Measurements from ENCODE around the gene ALDH9A1.
"Not testable (repeated sequence)": the region's sequence is repeated elsewhere in the genome, so short reads cannot be mapped to it uniquely, and the experiment has no call there.

ALDH9A1 gene

GRCh38 chr1:165697881-165698760 is at the start of gene ALDH9A1:
Gene ALDH9A1 (minus strand): TSS chr1:165698562. CDS start chr1:165698558, 4 bp downstream.
- DNase-seq (ENCODE audit: low spot score): peak; percentile 93

GRCh38 chr1:165747632-165748447 is 49.5 kb upstream of the ALDH9A1 start:
- DNase-seq (ENCODE audit: low spot score): no peak

DNA sequence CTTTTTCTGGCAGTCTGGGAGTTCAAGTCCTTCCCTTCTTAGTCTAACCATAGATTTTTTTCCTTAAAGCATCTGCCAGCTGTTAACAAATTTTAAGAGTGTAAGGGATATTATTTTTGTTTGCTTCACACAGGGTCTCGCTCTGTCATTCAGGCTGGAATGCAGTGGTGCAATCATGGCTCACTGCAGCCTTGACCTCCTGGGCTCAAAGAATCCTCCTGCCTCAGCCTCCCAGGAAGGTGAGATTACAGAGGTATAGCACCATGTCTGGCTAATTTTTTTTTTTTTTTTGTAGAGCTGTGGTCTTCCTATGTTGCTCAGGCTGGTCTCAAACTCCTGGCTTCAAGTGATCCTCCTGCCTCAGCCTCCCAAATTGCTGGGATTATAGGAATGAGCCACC is 46.6 kb upstream of the ALDH9A1 start:
- DNase-seq (ENCODE audit: low spot score): not testable (repeated sequence)

DNA sequence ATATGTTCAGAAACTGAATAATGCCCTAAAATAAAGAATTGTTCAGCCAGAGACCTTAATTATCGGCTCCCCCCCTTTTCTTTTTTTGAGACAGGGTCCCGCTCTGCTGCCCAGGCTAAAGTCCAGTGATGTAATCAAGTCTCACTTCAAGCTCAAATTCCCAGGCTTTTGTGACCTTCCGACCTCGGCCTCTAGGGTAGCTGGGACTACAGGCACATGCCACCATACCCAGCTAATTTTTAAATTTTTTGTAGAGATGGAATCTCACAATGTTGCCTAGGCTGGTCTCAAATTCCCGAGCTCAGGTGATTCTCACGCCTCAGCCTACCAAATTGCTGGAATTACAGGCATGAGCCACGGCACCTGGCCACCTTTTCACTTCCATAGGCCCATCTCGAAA is 43.8 kb upstream of the ALDH9A1 start:
- DNase-seq (ENCODE audit: low spot score): no peak

DNA sequence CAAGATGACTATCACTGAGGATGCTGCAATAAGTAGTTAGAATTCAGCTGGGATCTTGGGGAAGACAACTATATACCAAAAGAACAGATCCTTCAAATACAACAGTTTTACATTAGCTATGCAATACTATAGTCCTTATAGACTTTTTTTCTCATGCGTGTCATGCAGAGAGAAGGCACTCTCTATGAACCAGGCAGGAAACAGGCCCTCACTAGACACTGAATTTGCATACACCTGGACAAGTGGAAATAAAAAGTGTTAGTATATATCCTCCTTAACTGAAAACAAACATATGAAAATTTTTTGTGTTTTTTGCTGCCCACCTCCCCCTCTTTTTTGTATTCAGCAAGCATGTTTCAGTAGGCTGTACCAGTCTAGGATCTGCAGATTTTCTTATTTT is 40.4 kb upstream of the ALDH9A1 start:
- DNase-seq (ENCODE audit: low spot score): no peak

GRCh38 chr1:165737196-165737595 is 38.8 kb upstream of the ALDH9A1 start:
- no peak for DNase-seq (ENCODE audit: low spot score)

DNA sequence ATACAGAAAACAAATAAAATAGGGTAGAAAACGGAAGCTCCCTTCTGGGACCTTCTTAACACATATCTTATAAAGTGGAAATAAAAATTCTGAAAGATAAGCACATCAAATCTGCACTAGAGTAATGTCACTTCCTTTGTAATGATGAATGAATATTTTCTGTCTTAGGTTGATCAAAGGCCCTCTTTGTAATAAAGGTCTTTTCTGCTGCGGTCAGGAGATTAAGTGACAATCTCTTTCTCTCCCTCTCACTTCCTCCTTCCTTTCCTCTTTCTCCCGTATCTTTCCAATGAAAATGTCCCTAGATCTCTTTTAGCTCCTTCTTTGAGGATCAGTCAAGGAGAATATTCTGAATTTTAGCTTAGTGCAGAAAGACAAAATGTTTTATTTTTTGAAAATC is 36.5 kb upstream of the ALDH9A1 start:
- DNase-seq (ENCODE audit: low spot score): no peak

GRCh38 chr1:165726841-165727240 is 28.5 kb upstream of the ALDH9A1 start:
- no peak for DNase-seq (ENCODE audit: low spot score)

- no peak for DNase-seq (ENCODE audit: low spot score)
Measured at GRCh38 chr1:165726169-165726568, 27.8 kb upstream of the ALDH9A1 start.

GRCh38 chr1:165717918-165718515 is 19.7 kb upstream of the ALDH9A1 start:
- no peak for DNase-seq (ENCODE audit: low spot score)

- not testable (repeated sequence) for DNase-seq (ENCODE audit: low spot score)
Measured at GRCh38 chr1:165716265-165717051, 18.1 kb upstream of the ALDH9A1 start.

- DNase-seq (ENCODE audit: low spot score): no peak
Measured at GRCh38 chr1:165712764-165713163, 14.4 kb upstream of the ALDH9A1 start.

- no peak for DNase-seq (ENCODE audit: low spot score)
Measured at GRCh38 chr1:165707984-165708706, 9.8 kb upstream of the ALDH9A1 start.

GRCh38 chr1:165703648-165704047 is 5.3 kb upstream of the ALDH9A1 start:
- DNase-seq (ENCODE audit: low spot score): no peak

GRCh38 chr1:165701922-165702321 is 3.6 kb upstream of the ALDH9A1 start:
- not testable (repeated sequence) for DNase-seq (ENCODE audit: low spot score)

DNA sequence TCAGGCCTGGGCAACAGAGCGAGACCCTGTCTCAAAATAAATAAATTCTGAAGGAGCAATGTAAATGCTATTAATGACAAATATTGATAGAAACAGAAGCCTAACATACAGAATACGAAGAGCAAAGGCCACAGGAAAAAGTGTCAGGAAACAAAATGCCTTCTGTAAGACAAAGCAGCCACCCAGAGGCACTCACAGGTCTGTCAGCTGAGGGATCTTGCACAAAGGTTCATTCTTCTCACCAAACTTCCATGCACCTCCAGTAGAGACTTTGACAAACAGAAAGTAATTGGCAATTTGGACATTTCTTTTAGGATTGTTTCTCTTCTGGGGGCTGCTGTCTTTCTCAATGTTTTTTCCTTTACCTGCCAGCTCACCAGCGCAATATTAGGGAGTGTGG is 1.2 kb upstream of the ALDH9A1 start:
- no peak for DNase-seq (ENCODE audit: low spot score)

DNA sequence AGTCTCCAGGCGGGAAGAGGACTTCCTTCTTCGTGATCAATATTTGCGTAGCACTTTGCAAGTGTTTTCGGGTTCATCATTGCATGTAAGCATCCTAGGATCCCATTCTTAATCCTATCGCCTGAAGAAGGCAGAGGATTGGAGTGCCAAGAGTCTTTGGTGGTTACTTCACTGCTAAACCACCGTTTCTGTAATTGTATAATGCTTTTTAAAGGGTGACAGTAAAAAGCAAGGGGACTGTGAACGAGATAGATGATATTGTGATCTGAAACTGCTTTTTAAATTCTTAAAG is 345 bp upstream of the ALDH9A1 start:
- DNase-seq (ENCODE audit: low spot score): no peak

DNA sequence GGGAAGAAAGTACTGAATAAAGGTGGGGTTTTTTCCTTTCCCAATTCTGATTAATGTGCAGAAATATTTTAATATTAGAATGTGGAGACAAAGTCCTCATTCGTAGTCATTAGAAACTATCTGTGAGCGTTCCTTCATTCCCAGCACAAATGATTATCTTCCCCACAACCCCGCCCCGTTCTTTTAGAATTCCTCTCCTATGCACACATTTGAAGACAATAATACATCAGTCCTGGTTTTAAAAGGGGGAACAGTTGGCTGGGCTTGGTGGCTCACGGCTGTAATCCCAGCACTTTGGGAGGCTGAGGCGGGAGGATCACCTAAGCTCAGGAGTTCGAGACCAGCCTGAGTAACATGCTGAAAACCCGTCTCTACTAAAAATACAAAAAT is 876 bp downstream of the ALDH9A1 start:
- no peak for DNase-seq (ENCODE audit: low spot score)

DNA sequence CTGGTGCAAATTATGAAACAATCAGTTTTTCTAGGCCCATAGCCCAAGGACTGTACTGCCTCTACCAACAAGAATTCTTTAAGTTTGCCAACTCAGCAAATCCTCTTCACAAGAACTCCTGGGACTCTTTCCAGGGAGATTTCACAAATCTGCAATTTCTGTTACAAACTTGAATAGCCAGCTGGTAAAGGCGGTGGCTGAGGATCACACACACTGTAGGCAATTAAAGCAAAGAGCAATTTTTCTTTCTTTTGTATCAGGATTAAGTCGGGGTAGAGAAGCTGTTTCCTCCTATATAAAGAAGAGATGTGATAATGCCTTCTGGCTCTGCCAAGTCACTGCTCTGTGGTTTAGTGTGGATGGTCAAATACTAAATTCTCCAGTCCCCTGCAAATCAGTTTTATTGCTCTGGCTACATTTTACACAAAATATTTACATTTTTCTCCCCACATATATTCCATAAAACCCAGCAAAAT is 1.7 kb downstream of the ALDH9A1 start:
- DNase-seq (ENCODE audit: low spot score): no peak

GRCh38 chr1:165695031-165695430 is 3.3 kb downstream of the ALDH9A1 start:
- DNase-seq (ENCODE audit: low spot score): no peak

- no peak for DNase-seq (ENCODE audit: low spot score)
Measured at GRCh38 chr1:165688046-165688445, 10.3 kb downstream of the ALDH9A1 start.

Data from ecto neural progenitor cell (in vitro differentiated cells).